Epithelial cell of esophagus (primary cell): ENCODE results near the gene TRIO.
A peak's percentile ranks its signal among the peaks of the same experiment; 100 is the strongest.

ENCODE experiments used
- DNase-seq: peaks from one replicate; pipeline ENCODE4 v3.0.0; 2010; ENCODE audit warnings: low read depth
- H3K4me3 ChIP-seq: 2 replicates; pipeline ENCODE4 v1.5.1; 2011; ENCODE audit warnings: mild to moderate bottlenecking, low read length, control low read depth
- CTCF ChIP-seq: IDR thresholded peaks from 2 replicates; pipeline ENCODE4 v1.5.1; 2011; ENCODE audit warnings: low read depth, mild to moderate bottlenecking, low read length, control low read depth, inconsistent platforms; ENCODE audit not compliant: insufficient read depth; ENCODE audit errors: missing control alignments

The TRIO gene

DNA sequence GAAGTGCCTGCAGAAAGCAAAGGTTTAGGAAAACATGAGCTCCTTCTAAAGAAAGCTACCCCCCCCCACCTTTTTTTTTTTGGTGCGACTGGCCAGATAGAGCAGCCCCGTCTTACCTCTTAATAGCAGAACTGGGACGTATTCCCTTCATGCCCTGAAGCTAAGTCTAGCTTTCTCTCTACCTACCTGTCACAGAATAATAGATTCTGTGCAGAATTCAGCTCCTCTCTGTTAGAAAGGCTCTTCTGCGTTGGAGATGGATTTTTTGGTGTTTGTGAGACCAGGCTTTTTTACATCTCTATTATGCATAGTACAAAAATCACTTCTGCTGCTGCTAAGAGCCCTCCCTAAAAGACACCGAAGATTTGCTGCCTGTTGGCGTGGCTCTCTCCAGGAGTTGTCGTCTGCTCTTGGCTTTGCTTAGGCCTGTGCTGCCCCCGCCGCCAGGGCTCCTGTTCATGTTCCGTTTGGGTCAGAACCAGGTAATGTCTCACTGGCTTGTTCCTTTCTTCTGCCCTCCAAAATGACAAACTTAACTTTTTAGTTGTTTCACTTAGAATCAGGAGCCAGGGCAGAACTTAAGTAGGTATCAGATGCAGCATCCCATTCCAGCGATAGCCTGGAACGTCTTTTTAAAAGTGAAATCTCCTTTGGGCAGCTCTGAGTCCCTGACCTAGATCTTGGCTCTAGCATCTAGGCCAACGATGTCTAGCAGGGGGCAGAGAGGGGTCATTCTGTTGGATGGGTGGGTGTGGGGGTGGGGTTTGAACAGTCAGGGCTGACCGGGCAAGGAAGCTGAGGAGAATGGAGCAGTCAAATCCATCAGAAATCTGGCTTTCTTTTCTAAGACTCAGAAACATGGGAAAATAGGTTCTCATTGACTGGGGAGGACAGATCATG lies 2.5 kb downstream of the TRIO start:
- TF ChIP-seq CTCF: no peak
- peak overlapping the region; percentile 88 for H3K4me3 ChIP-seq
- DNase-seq: no peak

GRCh38 chr5:14146725-14147124 lies 3.6 kb downstream of the TRIO start:
- no peak for TF ChIP-seq CTCF
- no peak overlapping the region for H3K4me3 ChIP-seq
- no peak for DNase-seq

- no peak overlapping the region for H3K4me3 ChIP-seq
Observed at GRCh38 chr5:14147210-14147609, 4.1 kb downstream of the TRIO start.

DNA sequence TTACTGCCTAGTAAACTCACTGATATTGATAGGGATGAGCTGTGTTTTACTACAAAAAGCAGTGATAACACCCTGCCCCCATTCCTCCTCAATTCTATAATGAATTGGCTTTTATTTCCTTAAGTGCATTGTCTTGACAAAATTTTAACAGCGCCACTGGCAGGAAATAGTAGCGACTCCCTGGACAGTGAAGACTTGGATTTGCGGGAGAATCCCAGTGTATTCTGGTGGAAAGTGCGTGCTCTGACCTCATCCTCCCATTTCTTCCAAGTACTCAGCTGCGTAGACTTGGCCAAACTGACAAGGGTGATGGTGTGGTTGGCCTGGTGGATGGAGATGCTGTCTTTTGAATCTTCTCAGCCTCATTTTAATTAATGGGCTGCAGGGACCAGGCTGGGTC lies 5.3 kb downstream of the TRIO start:
- no peak for DNase-seq
- no peak overlapping the region for H3K4me3 ChIP-seq
- TF ChIP-seq CTCF: no peak

More at GRCh38 chr5:14147210-14147609, 4.1 kb downstream of the TRIO start:
- no peak for TF ChIP-seq CTCF
- DNase-seq: no peak

DNA sequence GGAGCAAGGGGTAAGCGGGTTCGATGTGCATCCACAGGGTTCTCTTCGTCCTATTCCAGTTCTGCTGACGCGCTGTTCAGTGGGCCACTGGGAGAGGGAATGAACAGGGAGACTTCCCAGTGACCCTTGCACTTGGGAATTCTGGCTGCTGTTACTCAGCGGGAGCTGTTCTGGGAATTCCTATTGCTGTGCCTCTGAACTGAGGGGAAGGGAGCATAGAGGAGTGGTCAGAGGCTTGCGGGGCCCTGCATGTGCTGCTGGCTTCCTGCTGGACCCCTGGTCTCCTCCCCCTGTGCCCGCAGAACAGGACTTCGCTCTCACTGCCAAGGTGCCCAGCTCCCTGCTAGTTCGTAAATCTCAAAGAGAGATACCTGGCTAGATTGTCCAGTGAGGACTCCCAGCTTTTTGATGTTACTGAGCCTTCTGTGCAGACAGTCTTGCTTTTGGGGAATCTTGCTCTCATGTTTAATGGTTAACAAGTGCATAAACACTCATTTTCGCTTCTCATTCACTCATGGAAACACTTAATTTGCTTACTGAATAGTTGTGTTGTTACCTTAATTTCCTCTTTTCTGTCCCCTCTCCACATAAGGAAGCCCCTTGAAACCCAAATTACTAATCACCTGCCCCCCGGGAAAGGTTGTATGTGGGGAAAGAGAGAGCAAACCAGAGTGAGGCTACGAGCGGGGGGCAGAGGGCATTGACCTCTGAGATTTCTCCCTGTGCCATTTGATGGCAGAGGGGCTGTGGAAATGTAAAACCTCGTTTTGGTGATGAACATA lies 5.9 kb downstream of the TRIO start:
- no peak overlapping the region for H3K4me3 ChIP-seq
- no peak for DNase-seq
- TF ChIP-seq CTCF: no peak

DNA sequence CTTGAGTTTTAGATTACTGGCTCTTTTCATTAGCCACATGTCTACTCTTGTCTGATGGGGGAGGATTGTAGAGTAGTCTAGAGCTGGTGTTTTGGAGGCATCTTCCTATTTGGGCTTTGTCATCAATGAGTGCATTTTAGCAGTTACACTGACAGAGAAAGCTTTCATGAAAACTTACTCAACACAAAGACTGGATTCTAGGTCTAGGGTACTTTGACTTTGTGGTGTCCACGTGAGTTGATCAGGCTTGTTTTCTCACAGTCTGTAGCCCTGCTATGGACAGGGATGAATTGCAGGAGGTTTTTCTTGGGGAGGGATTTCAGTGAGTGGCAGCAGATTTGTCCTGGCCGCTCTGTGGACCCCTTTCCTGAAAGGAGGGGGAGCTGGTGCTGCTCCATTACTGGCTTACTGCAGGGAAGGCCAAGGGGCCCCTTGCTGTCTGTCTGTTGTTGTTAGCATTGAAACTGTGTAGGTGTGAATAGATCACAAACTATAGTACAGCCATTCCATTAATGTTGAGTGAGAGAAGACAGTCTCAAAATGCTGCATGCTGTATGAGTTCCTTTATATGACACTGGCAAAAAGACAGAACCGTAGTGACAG lies 6.6 kb downstream of the TRIO start:
- no peak overlapping the region for H3K4me3 ChIP-seq
- TF ChIP-seq CTCF: no peak
- DNase-seq: no peak
